HG02642 (cell line): ENCODE data around the gene WTAP.
"Not testable (repeated sequence)": the region's sequence is repeated elsewhere in the genome, so short reads cannot be mapped to it uniquely, and the experiment has no call there.

ENCODE experiments used
- ATAC-seq: cut with Tn5 transposase; IDR thresholded peaks from one replicate; pipeline ENCODE4 v1.9.1; 2021; ENCODE audit warnings: mild to moderate bottlenecking; ENCODE audit not compliant: unreplicated experiment, poor library complexity

The WTAP gene

GRCh38 chr6:159790956-159791598 lies 63.8 kb downstream of the WTAP start:
- ATAC-seq = no peak

- ATAC-seq = not testable (repeated sequence)
Measured at GRCh38 chr6:159794976-159795375, 67.7 kb downstream of the WTAP start.

- ATAC-seq = no peak
Measured at GRCh38 chr6:159797554-159797953, 70.2 kb downstream of the WTAP start.

- no peak for ATAC-seq
Measured at GRCh38 chr6:159800141-159800865, 73.0 kb downstream of the WTAP start, which contains the start of gene PNLDC1. Gene PNLDC1, plus strand, starts transcription at chr6:159800276. Its CDS starts 32 bp downstream, at chr6:159800308.

GRCh38 chr6:159801935-159802334 lies 74.6 kb downstream of the WTAP start:
- no peak for ATAC-seq

- no peak for ATAC-seq
Measured at GRCh38 chr6:159804504-159804903, 77.2 kb downstream of the WTAP start.

- no peak for ATAC-seq
Measured at GRCh38 chr6:159805440-159806020, 78.2 kb downstream of the WTAP start.
